Stimulated activated CD8-positive, alpha-beta memory T cell treated with anti-CD3 and anti-CD28 coated beads, Interleukin-7, amount 100 ng/mL, for 24 hours (primary cell): ENCODE data around the gene ZPLD1.

Source experiments
- DNase-seq: peaks from one replicate; pipeline ENCODE4 v3.0.0-alpha.2; 2020; ENCODE audit warnings: low read depth

Gene ZPLD1

GRCh38 chr3:102470066-102470465, 35.3 kb downstream of the ZPLD1 start:
- DNase-seq: no peak

GRCh38 chr3:102471001-102471400, 36.2 kb downstream of the ZPLD1 start:
- no peak for DNase-seq

DNA sequence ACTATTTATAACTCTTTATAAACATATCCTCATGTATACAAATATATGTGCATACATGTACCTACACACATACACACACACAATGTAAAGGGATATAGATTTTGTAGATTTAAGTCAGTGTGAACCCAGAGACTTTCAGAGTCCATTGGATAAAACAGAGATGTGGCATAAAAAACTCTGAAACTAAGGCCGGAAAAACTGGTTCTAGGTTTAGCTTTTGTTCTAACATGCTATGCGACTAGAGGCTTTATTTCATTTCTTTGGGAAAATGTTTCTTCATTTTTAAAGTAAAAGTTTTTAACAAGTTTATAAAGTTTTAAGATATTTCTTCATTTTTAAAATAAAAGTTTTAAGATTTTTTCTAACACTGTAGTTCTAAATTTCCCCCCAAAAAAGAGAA, 36.7 kb downstream of the ZPLD1 start:
- no peak for DNase-seq

DNA sequence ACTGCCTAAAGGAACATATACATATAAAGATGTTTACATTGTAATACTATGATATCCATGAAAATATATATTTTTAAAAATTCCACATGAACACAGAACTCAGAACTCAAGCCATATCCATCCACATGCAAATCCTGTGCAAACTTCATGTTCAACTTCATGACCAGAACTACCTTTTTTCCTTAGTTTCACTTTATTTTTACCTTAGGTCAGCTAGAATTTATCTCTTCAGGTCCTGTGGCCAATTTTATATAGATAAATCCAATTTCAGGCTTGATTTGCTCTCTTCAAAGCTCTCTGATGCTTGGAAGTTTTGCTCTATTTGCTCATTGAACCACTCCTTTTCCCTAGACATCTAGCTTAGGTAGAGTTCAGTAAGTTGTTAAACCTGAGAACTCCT, 38.8 kb downstream of the ZPLD1 start:
- no peak for DNase-seq

GRCh38 chr3:102474207-102474606, 39.4 kb downstream of the ZPLD1 start:
- no peak for DNase-seq

- DNase-seq: no peak
Measured at GRCh38 chr3:102476198-102476597, 41.4 kb downstream of the ZPLD1 start.

DNA sequence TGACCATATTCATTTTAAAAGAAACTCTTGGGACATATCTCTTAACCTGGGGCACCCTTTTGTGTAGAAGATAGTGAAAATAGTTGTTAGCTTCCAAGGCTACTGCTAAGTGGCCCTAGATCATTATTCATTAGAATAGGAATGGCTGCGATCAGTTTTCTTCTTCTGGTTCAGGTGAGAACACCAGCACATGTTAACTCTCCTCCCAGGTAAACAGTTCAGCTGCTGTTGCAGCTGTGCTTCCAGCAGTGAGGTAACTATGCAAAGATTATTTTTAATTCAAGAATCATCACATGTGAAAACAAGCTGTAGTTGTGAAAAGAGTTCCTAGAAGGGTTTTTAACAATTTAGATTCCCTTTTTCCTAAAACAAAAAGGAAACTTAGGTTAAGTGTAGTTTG, 43.3 kb downstream of the ZPLD1 start:
- DNase-seq: no peak

- no peak for DNase-seq
Measured at GRCh38 chr3:102480139-102480538, 45.3 kb downstream of the ZPLD1 start.

GRCh38 chr3:102481050-102481449, 46.2 kb downstream of the ZPLD1 start:
- no peak for DNase-seq

- no peak for DNase-seq
Measured at GRCh38 chr3:102483556-102483955, 48.7 kb downstream of the ZPLD1 start.

- no peak for DNase-seq
Measured at GRCh38 chr3:102484363-102484762, 49.5 kb downstream of the ZPLD1 start.

DNA sequence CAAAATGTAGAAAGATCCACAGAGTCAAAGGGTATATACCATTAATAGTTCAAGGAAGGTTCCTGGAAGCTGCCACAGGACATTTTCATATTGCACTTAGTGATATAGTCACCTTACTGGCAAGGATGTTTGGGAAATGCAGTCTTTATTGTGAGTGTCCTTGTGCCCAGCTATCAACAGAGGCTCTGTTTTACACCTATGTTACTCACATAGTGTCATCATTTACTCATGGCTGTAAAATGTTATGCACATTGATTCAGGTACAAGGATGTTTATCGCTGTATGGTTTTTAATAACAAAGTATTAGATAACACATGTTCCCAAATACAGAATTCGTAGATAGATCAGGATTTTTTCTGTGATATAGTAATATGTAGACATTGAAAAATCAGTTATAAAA, 50.9 kb downstream of the ZPLD1 start:
- DNase-seq: no peak

- no peak for DNase-seq
Measured at GRCh38 chr3:102488331-102488730, 53.5 kb downstream of the ZPLD1 start.

GRCh38 chr3:102492300-102492699, 57.5 kb downstream of the ZPLD1 start:
- no peak for DNase-seq

- DNase-seq: no peak
Measured at GRCh38 chr3:102497571-102497970, 62.8 kb downstream of the ZPLD1 start.

- DNase-seq: no peak
Measured at GRCh38 chr3:102505542-102505941, 70.7 kb downstream of the ZPLD1 start.

DNA sequence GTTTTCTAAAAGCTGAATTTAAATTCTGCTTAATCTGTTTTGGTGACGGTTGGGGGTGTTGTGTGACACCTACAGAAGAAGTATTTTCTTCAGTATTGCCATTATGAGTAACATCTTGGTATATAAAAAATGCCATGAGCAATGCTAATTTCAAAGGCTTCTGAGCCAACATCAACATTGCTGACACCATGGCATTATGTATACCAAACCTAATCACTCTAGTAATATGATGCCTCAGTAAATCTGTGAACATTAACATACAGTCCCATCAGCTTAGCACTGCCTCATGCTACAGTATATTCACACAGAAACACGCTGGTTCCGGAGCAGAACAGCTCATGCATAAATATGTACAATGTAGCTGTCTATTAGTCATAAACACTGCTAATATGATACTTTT, 75.8 kb downstream of the ZPLD1 start:
- no peak for DNase-seq

DNA sequence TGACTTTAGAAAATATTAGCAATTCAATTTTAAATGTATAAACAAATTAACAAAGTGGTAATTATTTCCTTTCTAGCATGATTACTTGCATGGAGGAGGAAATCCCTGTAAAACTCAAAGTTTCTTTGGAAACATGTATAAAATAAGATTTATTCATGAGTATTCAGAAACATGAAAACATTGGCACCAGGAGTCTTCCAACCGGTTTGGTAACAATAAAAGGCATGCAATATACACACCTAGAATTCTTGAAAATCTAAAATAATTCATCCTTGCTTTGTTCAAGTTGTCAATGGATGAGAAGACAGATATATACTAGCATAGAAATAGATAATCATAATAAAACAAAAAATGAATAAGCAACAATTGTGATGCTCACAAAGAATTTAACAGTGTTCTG, 76.4 kb downstream of the ZPLD1 start:
- no peak for DNase-seq

DNA sequence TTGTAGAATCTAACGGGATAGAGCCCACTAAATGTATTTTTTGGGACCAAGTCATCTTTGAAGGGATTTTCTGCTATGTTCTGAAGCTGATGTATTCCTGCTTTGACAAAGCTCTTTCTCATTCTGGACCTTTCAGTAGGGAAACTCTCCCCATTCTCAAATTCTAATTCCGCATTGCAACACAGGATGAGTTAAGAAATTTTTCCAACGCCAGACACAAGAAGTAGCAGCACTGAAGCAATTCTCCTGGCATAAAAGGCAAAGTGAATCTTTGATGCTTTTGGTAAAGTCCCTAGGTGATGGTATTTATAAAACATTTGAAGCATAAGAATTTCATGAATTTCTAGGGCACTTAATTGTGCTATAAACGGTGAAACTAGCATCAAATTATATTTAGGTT, 76.8 kb downstream of the ZPLD1 start:
- no peak for DNase-seq

DNA sequence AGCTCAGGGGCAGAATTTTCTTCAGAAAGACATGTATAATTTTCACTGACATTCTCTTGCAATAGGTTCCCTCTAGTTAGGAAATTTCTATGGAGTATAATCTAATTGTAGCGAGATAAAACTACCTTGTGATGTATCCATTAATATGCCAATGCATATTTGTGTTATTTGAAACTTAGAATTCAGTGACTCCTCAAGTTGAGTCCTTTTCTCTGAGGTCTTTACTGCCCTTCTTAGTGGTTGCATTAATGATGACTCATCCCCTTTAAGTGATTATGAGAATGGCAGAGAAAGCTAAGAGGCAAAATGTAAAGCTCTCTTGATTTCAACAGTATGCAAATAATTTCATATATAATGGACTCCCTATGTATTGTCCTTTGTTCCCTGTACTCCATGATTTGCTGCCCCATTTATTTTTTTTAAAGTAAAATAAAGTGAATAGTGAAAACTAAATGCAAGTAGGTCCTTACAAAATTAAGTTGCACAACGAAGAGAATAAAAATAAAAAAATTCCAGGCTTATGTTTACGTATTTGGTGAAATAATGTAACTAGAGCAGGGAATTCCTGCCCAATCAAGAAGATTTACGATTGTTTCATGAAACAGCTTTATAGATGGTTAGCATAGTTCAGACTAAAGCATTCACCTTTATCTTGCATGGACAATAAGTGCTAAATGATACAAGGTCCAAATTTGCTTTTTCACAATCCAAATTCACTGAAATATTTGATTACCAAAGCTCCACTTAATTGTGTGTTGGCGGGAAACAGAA, 78.1 kb downstream of the ZPLD1 start:
- DNase-seq: no peak

DNA sequence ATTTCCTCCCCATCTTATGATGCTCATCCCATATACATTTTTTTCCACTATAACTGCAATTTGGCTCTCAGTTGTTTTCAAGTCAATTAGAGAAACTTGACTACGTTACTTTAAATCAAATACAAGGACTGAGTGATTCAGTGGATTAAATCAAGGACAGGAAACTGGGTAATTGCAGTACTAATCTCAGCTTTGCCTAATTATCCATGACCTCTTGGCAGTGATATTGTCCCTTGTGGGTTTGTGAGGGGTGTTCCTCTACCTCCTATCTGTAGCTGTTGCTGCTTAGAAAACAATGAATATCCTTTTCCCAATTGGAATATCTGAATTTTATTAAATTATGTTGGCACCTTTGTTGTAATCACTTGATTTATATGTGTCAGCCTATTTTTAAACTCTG, 79.4 kb downstream of the ZPLD1 start:
- DNase-seq: no peak

DNA sequence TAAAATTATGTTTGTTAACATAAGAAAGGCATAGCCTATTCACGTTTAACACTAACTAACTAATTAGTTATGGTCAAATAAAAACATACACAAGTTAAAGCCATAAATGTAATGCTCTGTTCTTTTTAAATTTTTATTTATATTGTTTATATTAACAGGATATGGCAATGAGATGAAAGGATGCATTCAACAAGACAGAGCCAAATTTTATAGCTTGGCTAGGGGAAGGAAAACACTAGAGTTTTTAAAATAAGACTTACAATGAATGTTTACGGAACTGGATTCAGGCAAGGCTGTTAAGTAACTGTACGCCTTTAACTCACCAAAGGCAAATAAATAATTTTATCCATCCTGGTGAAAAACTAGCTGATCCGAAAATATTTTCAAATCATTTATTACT, 86.4 kb downstream of the ZPLD1 start:
- DNase-seq: no peak

- no peak for DNase-seq
Measured at GRCh38 chr3:102525624-102526023, 90.8 kb downstream of the ZPLD1 start.

DNA sequence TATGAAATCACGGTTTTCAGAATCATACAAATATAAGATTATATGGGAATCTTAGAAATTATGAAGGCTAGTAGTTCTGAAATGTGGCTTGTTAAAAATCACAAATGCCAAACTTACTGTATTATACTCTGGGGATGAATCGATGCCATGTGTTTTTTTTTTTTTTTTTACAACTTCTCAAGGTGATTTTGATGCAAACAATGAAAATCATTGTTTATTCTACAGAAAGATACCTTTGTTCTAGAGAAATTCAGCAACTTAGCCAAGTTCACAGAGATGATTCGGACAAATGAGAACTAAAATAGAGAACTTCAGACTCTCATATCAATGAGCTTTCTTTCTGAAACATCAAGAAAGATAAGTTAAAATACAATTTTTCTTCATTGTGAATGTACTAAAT, 92.0 kb downstream of the ZPLD1 start:
- DNase-seq: no peak

- no peak for DNase-seq
Measured at GRCh38 chr3:102528727-102529126, 93.9 kb downstream of the ZPLD1 start.
